ENCODE results near the gene DOCK4.

- TF ChIP-seq CTCF (IDR thresholded peaks at IDR 0.05; ENCODE audit: low read depth, low read length, missing input control) (no peak), MAX (IDR thresholded peaks at IDR 0.05) (no peak), SP1 (IDR thresholded peaks at IDR 0.05) (no peak), YY1 (IDR thresholded peaks at IDR 0.05) (no peak), JUND (IDR thresholded peaks at IDR 0.05) (no peak), RAD21 (IDR thresholded peaks at IDR 0.05) (no peak), GABPA (IDR thresholded peaks at IDR 0.05 in 1 of 2, conservative IDR thresholded peaks at IDR 0.05 in 1 of 2) (no peak), ATF3 (IDR thresholded peaks at IDR 0.05) (no peak), REST (IDR thresholded peaks at IDR 0.05) (no peak), ZBTB33 (IDR thresholded peaks at IDR 0.05) (no peak), FOXA1 (IDR thresholded peaks at IDR 0.05) (no peak), TAF1 (conservative IDR thresholded peaks at IDR 0.05) (no peak), HNF4A (conservative IDR thresholded peaks at IDR 0.05) (no peak), NR2F2 (IDR thresholded peaks at IDR 0.05) (no peak)
Observed at GRCh38 chr7:112185005-112185834, 21.0 kb downstream of the DOCK4 start.

Data from liver (tissue), 3 donors.